Adrenal gland (tissue), 5 donors: Measurements from ENCODE around the gene LRRC1.

Source experiments
- POLR2A ChIP-seq, 2 donors: fragments of 450-650 bp; IDR thresholded peaks; one replicate each; pipeline ENCODE4 v1.6.1; 2017; ENCODE audit warnings: antibody characterized with exemption in 2 of 2, mild to moderate bottlenecking in 2 of 2, moderate library complexity in 1 of 2
- TF ChIP-seq, protein P1 (sequence below), 6 experiments: fragments of 450-650 bp in 4 of 6; fragments of 200-600 bp in 2 of 6; sonication (generic) in 1 of 6; IDR thresholded peaks; 1 replicate in 5 of 6; 2 replicates in 1 of 6; pipeline versions ENCODE4 v1.5.1 to v1.8.0; 2016 to 2021; ENCODE audit warnings: antibody characterized with exemption in 6 of 6, mild to moderate bottlenecking in 2 of 6, moderate library complexity in 1 of 6
- donor health status: DM: no; HTN: no; CAD: no.

GRCh38 chr6:53852805-53853204, 58.0 kb downstream of the LRRC1 start:
- TF ChIP-seq, protein P1, sequence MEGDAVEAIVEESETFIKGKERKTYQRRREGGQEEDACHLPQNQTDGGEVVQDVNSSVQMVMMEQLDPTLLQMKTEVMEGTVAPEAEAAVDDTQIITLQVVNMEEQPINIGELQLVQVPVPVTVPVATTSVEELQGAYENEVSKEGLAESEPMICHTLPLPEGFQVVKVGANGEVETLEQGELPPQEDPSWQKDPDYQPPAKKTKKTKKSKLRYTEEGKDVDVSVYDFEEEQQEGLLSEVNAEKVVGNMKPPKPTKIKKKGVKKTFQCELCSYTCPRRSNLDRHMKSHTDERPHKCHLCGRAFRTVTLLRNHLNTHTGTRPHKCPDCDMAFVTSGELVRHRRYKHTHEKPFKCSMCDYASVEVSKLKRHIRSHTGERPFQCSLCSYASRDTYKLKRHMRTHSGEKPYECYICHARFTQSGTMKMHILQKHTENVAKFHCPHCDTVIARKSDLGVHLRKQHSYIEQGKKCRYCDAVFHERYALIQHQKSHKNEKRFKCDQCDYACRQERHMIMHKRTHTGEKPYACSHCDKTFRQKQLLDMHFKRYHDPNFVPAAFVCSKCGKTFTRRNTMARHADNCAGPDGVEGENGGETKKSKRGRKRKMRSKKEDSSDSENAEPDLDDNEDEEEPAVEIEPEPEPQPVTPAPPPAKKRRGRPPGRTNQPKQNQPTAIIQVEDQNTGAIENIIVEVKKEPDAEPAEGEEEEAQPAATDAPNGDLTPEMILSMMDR (IDR thresholded peaks at IDR 0.05): no peak
- TF ChIP-seq POLR2A (IDR thresholded peaks at IDR 0.05): no peak
